Loucy (cell line): Measurements from ENCODE around the gene KATNB1.

Experiments
- H2AFZ ChIP-seq: fragments of 200-600 bp; sonication (generic); 2 replicates; pipeline ENCODE4 v1.6.0; 2016; ENCODE audit warnings: antibody characterized with exemption, mild to moderate bottlenecking, low read length, moderate library complexity
- H3F3A ChIP-seq: fragments of 200-600 bp; 2 replicates; pipeline ENCODE4 v1.6.0; 2016; ENCODE audit warnings: antibody characterized with exemption, low read depth, mild to moderate bottlenecking
- H3K27me3 ChIP-seq: fragments of 200-600 bp; sonication (generic); 2 replicates; pipeline ENCODE4 v1.6.1; 2014; ENCODE audit warnings: low read length, mild to moderate bottlenecking; ENCODE audit not compliant: insufficient read depth, poor library complexity, severe bottlenecking
- H3K36me3 ChIP-seq: fragments of 200-600 bp; sonication (generic); 2 replicates; pipeline ENCODE4 v1.6.1; 2016; ENCODE audit warnings: low read length; ENCODE audit not compliant: insufficient read depth
- H3K4me1 ChIP-seq: fragments of 200-600 bp; sonication (generic); 2 replicates; pipeline ENCODE4 v1.5.1; 2014; ENCODE audit warnings: low read length, mild to moderate bottlenecking; ENCODE audit not compliant: insufficient read depth, poor library complexity, severe bottlenecking
- H3K4me2 ChIP-seq: fragments of 200-600 bp; sonication (generic); 2 replicates; pipeline ENCODE4 v1.6.0; 2014; ENCODE audit warnings: antibody characterized with exemption, low read length, low read depth, mild to moderate bottlenecking; ENCODE audit not compliant: poor library complexity, severe bottlenecking
- H3K4me3 ChIP-seq: fragments of 200-600 bp; sonication (generic); 2 replicates; pipeline ENCODE4 v1.5.1; 2014; ENCODE audit warnings: low read length, mild to moderate bottlenecking, mixed read lengths; ENCODE audit not compliant: poor library complexity, severe bottlenecking
- H3K79me2 ChIP-seq: fragments of 200-600 bp; sonication (generic); 2 replicates; pipeline ENCODE4 v1.6.1; 2014; ENCODE audit warnings: low read length; ENCODE audit not compliant: insufficient read depth
- H3K9ac ChIP-seq: fragments of 200-600 bp; sonication (generic); 2 replicates; pipeline ENCODE4 v1.6.0; 2014; ENCODE audit warnings: mild to moderate bottlenecking, low read depth, low read length, moderate library complexity; ENCODE audit not compliant: poor library complexity, severe bottlenecking
- H3K9me2 ChIP-seq: fragments of 200-600 bp; sonication (generic); replicated peaks from 2 replicates; pipeline ENCODE4 v1.6.1; 2016; ENCODE audit warnings: low read depth, low read length, mixed read lengths
- H3K9me3 ChIP-seq: fragments of 200-600 bp; sonication (generic); 2 replicates; pipeline ENCODE4 v1.6.1; 2014; ENCODE audit warnings: mild to moderate bottlenecking, antibody characterized with exemption, low read length, low read depth; ENCODE audit not compliant: insufficient read depth
- H4K20me1 ChIP-seq: fragments of 200-600 bp; sonication (generic); 2 replicates; pipeline ENCODE4 v1.6.0; 2014; ENCODE audit warnings: antibody characterized with exemption, low read length, mild to moderate bottlenecking; ENCODE audit not compliant: insufficient read depth, poor library complexity, severe bottlenecking
- CTCF ChIP-seq: fragments of 200-600 bp; sonication (generic); conservative IDR thresholded peaks from 2 replicates; pipeline ENCODE4 v1.5.1; 2014; ENCODE audit warnings: mild to moderate bottlenecking, antibody characterized with exemption, low read length
- EZH2phosphoT487 ChIP-seq: fragments of 200-600 bp; IDR thresholded peaks from 2 replicates; pipeline ENCODE4 v1.6.1; 2018; ENCODE audit warnings: antibody characterized with exemption, mild to moderate bottlenecking, moderate library complexity, borderline replicate concordance

Gene KATNB1

GRCh38 chr16:57769541-57770145 lies 34.1 kb downstream of the KATNB1 start:
- no peaks in the 10 kb centered on the region for H3K36me3 ChIP-seq
- no peak for TF ChIP-seq CTCF
- TF ChIP-seq EZH2phosphoT487, result no peak
- H3K9me3 ChIP-seq, result no peaks in the 10 kb centered on the region
- no peak overlapping the region for H3K9ac ChIP-seq
- no peak overlapping the region for H2AFZ ChIP-seq
- H3K4me3 ChIP-seq, result no peak overlapping the region
- H3K27me3 ChIP-seq, result no peaks in the 10 kb centered on the region
- no peaks in the 10 kb centered on the region for H4K20me1 ChIP-seq
- no peaks in the 10 kb centered on the region for H3K9me2 ChIP-seq
- no peaks in the 10 kb centered on the region for H3F3A ChIP-seq
- H3K79me2 ChIP-seq, result no peaks in the 10 kb centered on the region
- H3K4me1 ChIP-seq, result no peaks in the 10 kb centered on the region
- H3K4me2 ChIP-seq, result no peak overlapping the region

GRCh38 chr16:57770361-57770760 lies 34.8 kb downstream of the KATNB1 start:
- Histone ChIP-seq H3K4me1 (no peaks in the 10 kb centered on the region), H3K27me3 (no peaks in the 10 kb centered on the region), H3K9ac (no peak overlapping the region), H3K4me3 (no peak overlapping the region), H3K79me2 (no peaks in the 10 kb centered on the region), H2AFZ (no peak overlapping the region), H3K4me2 (no peak overlapping the region), H3K36me3 (no peaks in the 10 kb centered on the region), H3K9me3 (no peaks in the 10 kb centered on the region), H3K9me2 (no peaks in the 10 kb centered on the region), H4K20me1 (no peaks in the 10 kb centered on the region), H3F3A (no peaks in the 10 kb centered on the region)
- TF ChIP-seq CTCF (no peak), EZH2phosphoT487 (no peak)

- Histone ChIP-seq H3K36me3 (no peaks in the 10 kb centered on the region), H3K4me1 (no peaks in the 10 kb centered on the region), H3K4me3 (no peak overlapping the region), H3K4me2 (no peak overlapping the region), H3K79me2 (no peaks in the 10 kb centered on the region), H3K9me3 (no peaks in the 10 kb centered on the region), H3K9ac (no peak overlapping the region), H4K20me1 (no peaks in the 10 kb centered on the region), H3F3A (no peaks in the 10 kb centered on the region), H3K27me3 (no peaks in the 10 kb centered on the region), H2AFZ (no peak overlapping the region), H3K9me2 (no peaks in the 10 kb centered on the region)
- TF ChIP-seq EZH2phosphoT487 (no peak), CTCF (no peak)
Measured at GRCh38 chr16:57771141-57771785, 35.7 kb downstream of the KATNB1 start.
